ENCODE measurements around the gene SCRN3. TPM values are rescaled to one million over a fixed set of nuclear protein-coding genes. Genes with fewer than 3 reads are reported as not detected.

Gene SCRN3
- polyA plus RNA-seq, 1 experiment, result 7.8 TPM

- CTCF ChIA-PET, result interaction anchor here (0.8 to 1.2 kb wide), 3 partner anchors 17 to 102 kb away, joined by 3 read pairs; no protein-coding TSS in a partner anchor
- TF ChIP-seq CTCF (IDR thresholded peaks at IDR 0.05; ENCODE audit: insufficient read depth, low read depth, low read length), result no peak
- DNase-seq (ENCODE audit: low read depth), result no peak
- Histone ChIP-seq H3K36me3 (ENCODE audit: control insufficient read depth, insufficient read depth, low read length) (no peaks in the 10 kb centered on the region), H3K27me3 (ENCODE audit: control insufficient read depth, insufficient read depth, low read length) (no peaks in the 10 kb centered on the region), H3K4me3 (ENCODE audit: low read depth, low read length) (no peak overlapping the region)
- POLR2A ChIA-PET, result no interaction called here
Measured at GRCh38 chr2:174444761-174445160, 49.2 kb downstream of the SCRN3 start.

GRCh38 chr2:174445248-174445647 lies 49.7 kb downstream of the SCRN3 start:
- ChIA-PET CTCF (interaction anchor here (1.2 kb wide), 1 partner anchor 102 kb away, joined by 3 read pairs; no protein-coding TSS in a partner anchor), POLR2A (no interaction called here)
- no peaks in the 10 kb centered on the region for H3K36me3 ChIP-seq (ENCODE audit: control insufficient read depth, insufficient read depth, low read length)
- no peak overlapping the region for H3K4me3 ChIP-seq (ENCODE audit: low read depth, low read length)
- H3K27me3 ChIP-seq (ENCODE audit: control insufficient read depth, insufficient read depth, low read length), result no peaks in the 10 kb centered on the region
- no peak for DNase-seq (ENCODE audit: low read depth)
- no peak for TF ChIP-seq CTCF (IDR thresholded peaks at IDR 0.05; ENCODE audit: insufficient read depth, low read depth, low read length)

- Histone ChIP-seq H3K4me3 (ENCODE audit: low read depth, low read length) (no peak overlapping the region), H3K36me3 (ENCODE audit: control insufficient read depth, insufficient read depth, low read length) (no peaks in the 10 kb centered on the region), H3K27me3 (ENCODE audit: control insufficient read depth, insufficient read depth, low read length) (no peaks in the 10 kb centered on the region)
- no peak for TF ChIP-seq CTCF (IDR thresholded peaks at IDR 0.05; ENCODE audit: insufficient read depth, low read depth, low read length)
- no peak for DNase-seq (ENCODE audit: low read depth)
- POLR2A ChIA-PET, result interaction anchor here (0.7 kb wide), 1 partner anchor 270 kb away, joined by 10 read pairs; no protein-coding TSS in a partner anchor
- CTCF ChIA-PET, result interaction anchor here (1.8 kb wide), 1 partner anchor 17 kb away, joined by 6 read pairs; no protein-coding TSS in a partner anchor
Measured at GRCh38 chr2:174446531-174446930, 51.0 kb downstream of the SCRN3 start.

GRCh38 chr2:174449033-174449432 lies 53.5 kb downstream of the SCRN3 start:
- no peak for TF ChIP-seq CTCF (IDR thresholded peaks at IDR 0.05; ENCODE audit: insufficient read depth, low read depth, low read length)
- Histone ChIP-seq H3K4me3 (ENCODE audit: low read depth, low read length) (no peak overlapping the region), H3K27me3 (ENCODE audit: control insufficient read depth, insufficient read depth, low read length) (no peaks in the 10 kb centered on the region), H3K36me3 (ENCODE audit: control insufficient read depth, insufficient read depth, low read length) (no peaks in the 10 kb centered on the region)
- ChIA-PET POLR2A (no interaction called here), CTCF (no interaction called here)
- no peak for DNase-seq (ENCODE audit: low read depth)

- no peak for DNase-seq (ENCODE audit: low read depth)
- ChIA-PET CTCF (interaction anchor here (1.2 kb wide), 1 partner anchor 11 kb away, joined by 5 read pairs; no protein-coding TSS in a partner anchor), POLR2A (no interaction called here)
- no peaks in the 10 kb centered on the region for H3K36me3 ChIP-seq (ENCODE audit: control insufficient read depth, insufficient read depth, low read length)
- H3K27me3 ChIP-seq (ENCODE audit: control insufficient read depth, insufficient read depth, low read length), result no peaks in the 10 kb centered on the region
- TF ChIP-seq CTCF (IDR thresholded peaks at IDR 0.05; ENCODE audit: insufficient read depth, low read depth, low read length), result no peak
- no peak overlapping the region for H3K4me3 ChIP-seq (ENCODE audit: low read depth, low read length)
Measured at GRCh38 chr2:174450021-174450816, 54.7 kb downstream of the SCRN3 start.
